ENCODE data around the gene OR1N2.
"Not testable (repeated sequence)": the region's sequence is repeated elsewhere in the genome, so short reads cannot be mapped to it uniquely, and the experiment has no call there.

The OR1N2 gene

DNA sequence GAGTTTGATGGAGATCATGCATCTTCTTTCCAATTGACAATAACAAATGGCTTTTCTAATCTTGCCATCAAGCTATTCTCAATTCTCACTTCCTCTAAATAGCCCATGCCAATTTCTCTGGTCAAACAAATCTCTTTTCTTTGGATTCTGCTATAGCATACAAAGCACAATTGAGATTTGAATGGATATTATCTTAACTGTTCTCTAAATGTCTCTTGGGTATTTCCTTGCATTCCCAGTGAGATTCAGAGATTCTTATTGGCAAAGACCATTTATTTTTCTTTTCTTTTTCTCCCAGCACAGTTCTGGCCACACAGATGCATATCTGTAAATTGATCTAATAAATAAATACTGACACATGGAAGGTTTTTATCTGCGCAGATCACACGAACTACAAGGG is at the start of gene OR1N2:
Gene OR1N2 (plus strand): TSS at position 301 of the 400 bp plus-strand sequence. CDS start 100 bp downstream, outside the sequence.
- TF ChIP-seq GATA1 (IDR thresholded peaks at IDR 0.05; ENCODE audit: low read depth, low read length) (no peak), POLR2A (IDR thresholded peaks at IDR 0.05; ENCODE audit: low read length) (no peak)
- no peak for DNase-seq

DNA sequence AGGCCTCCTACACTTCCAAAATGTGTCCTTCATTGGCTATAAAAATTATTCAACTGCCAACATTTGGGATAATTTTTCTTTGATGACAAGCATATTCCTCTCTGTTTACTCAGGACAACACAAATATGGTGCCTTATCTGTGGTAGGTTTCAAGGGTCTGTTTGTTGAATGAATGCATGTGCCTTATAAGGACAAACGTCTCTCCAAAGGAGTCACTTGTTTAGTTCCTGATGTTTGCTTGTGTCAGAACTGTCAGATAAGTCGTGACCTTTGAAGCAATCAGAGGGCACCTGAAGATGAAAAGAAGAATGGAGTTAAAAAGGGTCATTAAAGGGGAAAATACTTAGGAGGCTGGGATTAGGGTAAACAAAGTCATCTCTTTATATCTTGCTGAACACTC is 45.9 kb upstream of the OR1N2 start:
- no peak for DNase-seq
- TF ChIP-seq POLR2A (IDR thresholded peaks at IDR 0.05; ENCODE audit: low read length) (no peak), GATA1 (IDR thresholded peaks at IDR 0.05; ENCODE audit: low read depth, low read length) (no peak)

GRCh38 chr9:122510502-122510901 is 42.4 kb upstream of the OR1N2 start, which contains the start of gene OR1J2:
Gene OR1J2 (plus strand): TSS chr9:122510802. CDS start chr9:122510802, 0 bp downstream.
- no peak for TF ChIP-seq GATA1 (IDR thresholded peaks at IDR 0.05; ENCODE audit: low read depth, low read length)
- TF ChIP-seq POLR2A (IDR thresholded peaks at IDR 0.05; ENCODE audit: low read length): no peak
- DNase-seq: no peak

DNA sequence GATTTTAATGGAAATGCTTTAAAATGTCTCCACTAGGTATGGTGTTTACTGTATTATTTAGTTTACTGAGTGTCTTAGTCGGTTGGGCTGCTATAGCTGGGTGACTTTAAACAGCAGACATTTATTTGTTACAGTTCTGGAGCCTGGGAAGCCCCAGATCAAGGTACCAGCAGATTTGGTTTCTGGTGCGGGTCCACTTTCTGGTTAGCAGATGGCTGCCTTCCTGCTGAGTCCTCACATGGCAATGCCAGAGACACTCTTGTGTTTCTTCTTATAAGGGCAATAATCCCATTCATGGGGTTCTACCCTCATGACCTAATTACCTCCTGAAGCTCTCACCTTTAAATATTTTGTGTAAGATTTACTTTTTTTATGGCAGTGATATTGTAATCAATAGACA is 34.7 kb upstream of the OR1N2 start:
- no peak for TF ChIP-seq POLR2A (IDR thresholded peaks at IDR 0.05; ENCODE audit: low read length)
- no peak for TF ChIP-seq GATA1 (IDR thresholded peaks at IDR 0.05; ENCODE audit: low read depth, low read length)
- no peak for DNase-seq

GRCh38 chr9:122518841-122519240 is 34.1 kb upstream of the OR1N2 start, which contains the start of gene OR1J4:
Gene OR1J4 (plus strand): TSS chr9:122519141. CDS start chr9:122519141, 0 bp downstream.
- TF ChIP-seq GATA1 (IDR thresholded peaks at IDR 0.05; ENCODE audit: low read depth, low read length): no peak
- TF ChIP-seq POLR2A (IDR thresholded peaks at IDR 0.05; ENCODE audit: low read length): no peak
- DNase-seq: no peak

GRCh38 chr9:122519376-122519775 is 33.5 kb upstream of the OR1N2 start:
- no peak for DNase-seq
- no peak for TF ChIP-seq POLR2A (IDR thresholded peaks at IDR 0.05; ENCODE audit: low read length)
- TF ChIP-seq GATA1 (IDR thresholded peaks at IDR 0.05; ENCODE audit: low read depth, low read length): no peak

- TF ChIP-seq GATA1 (IDR thresholded peaks at IDR 0.05; ENCODE audit: low read depth, low read length) (no peak), POLR2A (IDR thresholded peaks at IDR 0.05; ENCODE audit: low read length) (no peak)
- no peak for DNase-seq
Observed at GRCh38 chr9:122526602-122527001, 26.3 kb upstream of the OR1N2 start.

- TF ChIP-seq POLR2A (IDR thresholded peaks at IDR 0.05; ENCODE audit: low read length) (no peak), GATA1 (IDR thresholded peaks at IDR 0.05; ENCODE audit: low read depth, low read length) (no peak)
- DNase-seq: no peak
Observed at GRCh38 chr9:122527193-122527592, 25.7 kb upstream of the OR1N2 start, which contains the start of gene OR1N1. Gene OR1N1 (minus strand): TSS chr9:122527293. CDS start chr9:122527293, 0 bp downstream.

DNA sequence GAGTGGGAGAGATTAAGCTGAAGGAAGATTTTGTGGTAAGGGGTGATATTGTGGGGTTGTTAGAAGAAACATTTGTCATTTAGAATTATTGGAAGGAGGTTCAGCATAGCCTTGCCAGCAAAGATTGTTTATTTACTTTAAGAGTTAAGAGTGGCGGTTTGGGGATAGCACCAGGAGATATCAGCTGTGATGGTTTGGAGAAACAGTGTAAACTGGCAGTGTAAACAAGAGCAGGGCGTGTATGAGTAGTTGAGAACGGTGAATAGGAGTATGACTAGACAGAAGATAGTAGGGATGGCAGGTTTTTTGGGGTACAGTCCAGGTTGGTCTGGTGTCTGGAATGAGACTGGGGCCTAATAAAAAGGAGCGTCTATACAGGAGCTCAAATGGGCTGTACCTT is 21.8 kb upstream of the OR1N2 start:
- DNase-seq: not testable (repeated sequence)

DNA sequence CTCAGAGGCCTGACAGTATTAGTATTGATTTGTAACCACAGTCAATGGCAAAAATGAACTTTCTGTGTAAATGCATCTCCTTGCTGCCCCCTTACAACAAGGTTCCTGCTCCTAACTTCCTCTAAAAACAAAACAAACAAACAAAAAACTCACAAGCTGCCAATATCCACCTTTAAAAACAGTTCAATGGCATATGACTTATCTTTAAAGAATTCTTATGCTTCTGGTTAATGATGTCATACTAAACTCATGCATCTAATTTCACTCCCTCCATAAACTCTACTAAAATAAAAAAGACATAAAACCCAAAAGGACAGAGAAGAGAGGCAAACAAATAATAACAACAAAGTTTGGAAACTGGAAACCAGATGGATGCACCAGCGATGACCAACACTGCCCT is 16.8 kb upstream of the OR1N2 start:
- TF ChIP-seq GATA1 (IDR thresholded peaks at IDR 0.05; ENCODE audit: low read depth, low read length) (no peak), POLR2A (IDR thresholded peaks at IDR 0.05; ENCODE audit: low read length) (no peak)
- DNase-seq: no peak

- not testable (repeated sequence) for DNase-seq
Observed at GRCh38 chr9:122537066-122537465, 15.8 kb upstream of the OR1N2 start.

DNA sequence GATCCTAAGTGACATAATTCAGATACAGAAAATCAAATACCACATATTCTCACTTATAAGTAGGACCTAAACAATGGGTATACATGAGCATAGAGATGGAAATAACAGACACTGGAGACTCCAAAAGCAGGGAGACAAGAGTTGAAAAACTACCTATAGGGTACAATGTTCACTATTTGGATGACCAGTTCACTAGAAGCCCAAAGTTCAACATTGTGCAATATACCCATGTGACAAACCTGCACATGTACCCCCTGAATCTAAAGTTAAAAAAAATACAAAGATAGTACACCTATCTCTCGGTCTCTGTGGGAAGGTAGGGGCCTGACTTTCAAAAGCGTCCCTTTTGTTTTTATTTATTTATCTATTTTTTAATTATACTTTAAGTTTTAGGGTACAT is 14.2 kb upstream of the OR1N2 start:
- no peak for DNase-seq
- TF ChIP-seq POLR2A (IDR thresholded peaks at IDR 0.05; ENCODE audit: low read length) (no peak), GATA1 (IDR thresholded peaks at IDR 0.05; ENCODE audit: low read depth, low read length) (no peak)

DNA sequence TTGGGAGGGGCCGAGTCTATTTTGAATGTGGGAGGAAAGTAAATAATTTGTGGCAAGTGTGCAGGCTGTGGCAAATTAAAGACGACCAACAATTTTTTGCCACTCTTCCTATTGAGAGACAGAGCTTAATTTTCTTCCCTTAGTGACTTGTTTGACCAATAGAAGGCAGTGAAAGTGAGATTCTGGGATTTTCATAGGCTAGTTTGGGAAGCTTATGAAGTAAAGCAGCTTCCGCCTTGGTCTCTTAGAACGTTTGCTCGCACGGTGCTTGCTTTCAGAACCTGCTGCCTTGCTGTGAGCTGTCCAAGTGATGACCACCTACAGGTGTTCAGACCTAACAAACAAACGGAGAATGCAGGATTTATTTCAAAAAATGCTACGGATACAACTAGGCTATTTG is 6.7 kb upstream of the OR1N2 start:
- no peak for DNase-seq

GRCh38 chr9:122551371-122551770 is 1.5 kb upstream of the OR1N2 start:
- TF ChIP-seq GATA1 (IDR thresholded peaks at IDR 0.05; ENCODE audit: low read depth, low read length): no peak
- no peak for TF ChIP-seq POLR2A (IDR thresholded peaks at IDR 0.05; ENCODE audit: low read length)
- DNase-seq: no peak

More for the DNA sequence above, 6.7 kb upstream of the OR1N2 start:
- TF ChIP-seq GATA1 (IDR thresholded peaks at IDR 0.05; ENCODE audit: low read depth, low read length) (no peak), POLR2A (IDR thresholded peaks at IDR 0.05; ENCODE audit: low read length) (no peak)

DNA sequence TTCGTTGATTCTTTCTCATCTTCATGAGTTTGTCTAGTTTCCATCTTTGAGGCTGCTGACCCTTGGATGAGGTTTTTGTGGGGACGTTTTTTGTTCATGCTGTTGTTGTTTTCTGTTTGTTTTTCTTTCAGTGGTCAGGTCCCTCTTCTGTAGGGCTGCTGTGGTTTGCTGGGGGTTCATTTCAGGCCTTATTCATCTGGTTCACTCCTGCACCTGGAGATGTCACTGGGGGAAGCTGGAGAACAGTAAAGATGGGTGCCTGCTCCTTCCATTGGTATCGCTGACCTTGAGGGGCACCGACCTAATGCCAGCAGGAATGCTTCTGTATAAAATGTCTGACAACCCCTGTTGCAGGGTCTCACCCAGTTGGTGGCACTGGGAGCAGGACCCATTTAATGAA is 8.5 kb downstream of the OR1N2 start:
- no peak for DNase-seq
- TF ChIP-seq GATA1 (IDR thresholded peaks at IDR 0.05; ENCODE audit: low read depth, low read length) (no peak), POLR2A (IDR thresholded peaks at IDR 0.05; ENCODE audit: low read length) (no peak)
